NOMO-1 (cell line): ENCODE data around the gene RANBP17.
A peak's percentile ranks its signal among the peaks of the same experiment; 100 is the strongest.
"Not testable (repeated sequence)": the region's sequence is repeated elsewhere in the genome, so short reads cannot be mapped to it uniquely, and the experiment has no call there.

Source experiments
- DNase-seq, 2 experiments: peaks; one replicate each; lab custom pipeline; 2025; ENCODE audit not compliant: unreplicated experiment in 2 of 2; lab: John Stamatoyannopoulos, UW

RANBP17 gene

GRCh38 chr5:171143926-171144325 is 282.1 kb downstream of the RANBP17 start:
- no peak for DNase-seq

- DNase-seq = no peak
Observed at GRCh38 chr5:171149333-171149732, 287.5 kb downstream of the RANBP17 start.

- DNase-seq = no peak
Observed at GRCh38 chr5:171149772-171150171, 288.0 kb downstream of the RANBP17 start.

GRCh38 chr5:171152382-171152781 is 290.6 kb downstream of the RANBP17 start:
- no peak for DNase-seq

- DNase-seq = no peak
Observed at GRCh38 chr5:171155621-171156020, 293.8 kb downstream of the RANBP17 start.

- DNase-seq = no peak
Observed at GRCh38 chr5:171157276-171157675, 295.5 kb downstream of the RANBP17 start.

GRCh38 chr5:171157775-171158174 is 296.0 kb downstream of the RANBP17 start:
- DNase-seq = no peak

- DNase-seq = no peak
Observed at GRCh38 chr5:171158581-171158980, 296.8 kb downstream of the RANBP17 start.

GRCh38 chr5:171162165-171162564 is 300.3 kb downstream of the RANBP17 start:
- no peak for DNase-seq

GRCh38 chr5:171162596-171162995 is 300.8 kb downstream of the RANBP17 start:
- DNase-seq = peak; percentile 11 to 14

GRCh38 chr5:171166766-171167165 is 304.9 kb downstream of the RANBP17 start:
- no peak for DNase-seq

GRCh38 chr5:171168171-171168570 is 306.4 kb downstream of the RANBP17 start:
- peak; percentile 85 to 97 for DNase-seq

- not testable (repeated sequence) for DNase-seq
Observed at GRCh38 chr5:171174960-171175359, 313.1 kb downstream of the RANBP17 start.

- no peak for DNase-seq
Observed at GRCh38 chr5:171175746-171176145, 313.9 kb downstream of the RANBP17 start.

GRCh38 chr5:171178190-171178589 is 316.4 kb downstream of the RANBP17 start:
- not testable (repeated sequence) for DNase-seq

- DNase-seq = no peak
Observed at GRCh38 chr5:171188016-171188415, 326.2 kb downstream of the RANBP17 start.

GRCh38 chr5:171189442-171189841 is 327.6 kb downstream of the RANBP17 start:
- no peak for DNase-seq

GRCh38 chr5:171192111-171192510 is 330.3 kb downstream of the RANBP17 start:
- no peak for DNase-seq

GRCh38 chr5:171201310-171201709 is 339.5 kb downstream of the RANBP17 start:
- DNase-seq = no peak

GRCh38 chr5:171205375-171205774 is 343.6 kb downstream of the RANBP17 start:
- DNase-seq = no peak

- peak; percentile 21 to 68 for DNase-seq
Observed at GRCh38 chr5:171207256-171207847, 345.5 kb downstream of the RANBP17 start.

GRCh38 chr5:171221916-171222315 is 360.1 kb downstream of the RANBP17 start:
- no peak for DNase-seq

GRCh38 chr5:171223927-171224326 is 362.1 kb downstream of the RANBP17 start:
- DNase-seq = no peak
